SU-DHL-6 (cell line): ENCODE data around the gene NCAM2.

Experiments used
- H2AFZ ChIP-seq: fragments of 200-600 bp; sonication (generic); 2 replicates; pipeline ENCODE4 v1.6.1; 2014; ENCODE audit warnings: low read depth, mild to moderate bottlenecking, moderate library complexity, mixed read lengths, antibody characterized with exemption, low read length; ENCODE audit not compliant: severe bottlenecking
- H3F3A ChIP-seq: fragments of 200-600 bp; shearing (Covaris generic); 2 replicates; pipeline ENCODE4 v1.6.0; 2016; ENCODE audit warnings: antibody characterized with exemption, mild to moderate bottlenecking; ENCODE audit not compliant: insufficient read depth
- H3K27ac ChIP-seq: fragments of 200-600 bp; sonication (generic); 2 replicates; pipeline ENCODE4 v1.5.1; 2016; ENCODE audit warnings: low read depth, mild to moderate bottlenecking, low read length, moderate library complexity, mixed read lengths
- H3K27me3 ChIP-seq: fragments of 200-600 bp; sonication (generic), shearing (Covaris generic); 2 replicates; pipeline ENCODE4 v1.6.0; 2014; ENCODE audit warnings: mild to moderate bottlenecking, low read length
- H3K36me3 ChIP-seq: fragments of 200-600 bp; sonication (generic); 2 replicates; pipeline ENCODE4 v1.6.1; 2014; ENCODE audit warnings: mild to moderate bottlenecking, low read length, mixed read lengths
- H3K4me2 ChIP-seq: fragments of 300-600, 200-600 bp; shearing (Covaris generic), sonication (generic); 2 replicates; pipeline ENCODE4 v1.6.0; 2014; ENCODE audit warnings: low read length, low read depth, mild to moderate bottlenecking; ENCODE audit not compliant: poor library complexity, severe bottlenecking
- H3K4me3 ChIP-seq: fragments of 200-600 bp; sonication (generic); 2 replicates; pipeline ENCODE4 v1.5.1; 2014; ENCODE audit warnings: antibody characterized with exemption, low read length, mild to moderate bottlenecking, mixed read lengths; ENCODE audit not compliant: insufficient read depth, poor library complexity, severe bottlenecking
- H3K79me2 ChIP-seq: fragments of 200-600 bp; sonication (generic); 2 replicates; pipeline ENCODE4 v1.6.1; 2014; ENCODE audit warnings: mild to moderate bottlenecking, low read length, moderate library complexity; ENCODE audit not compliant: insufficient read depth
- H3K9ac ChIP-seq: fragments of 200-600 bp; sonication (generic); 2 replicates; pipeline ENCODE4 v1.7.0; 2014; ENCODE audit warnings: mild to moderate bottlenecking, low read length
- H3K9me2 ChIP-seq: fragments of 200-600 bp; sonication (generic); replicated peaks from 2 replicates; pipeline ENCODE4 v1.6.1; 2014; ENCODE audit warnings: low read length; ENCODE audit not compliant: insufficient read depth
- H3K9me3 ChIP-seq: fragments of 200-600 bp; sonication (generic); 2 replicates; pipeline ENCODE4 v1.6.1; 2014; ENCODE audit warnings: low read length, mixed read lengths; ENCODE audit not compliant: insufficient read depth
- H4K20me1 ChIP-seq: fragments of 200-600 bp; sonication (generic); 2 replicates; pipeline ENCODE4 v1.6.1; 2014; ENCODE audit warnings: low read depth, mild to moderate bottlenecking, antibody characterized with exemption, low read length, moderate library complexity, mixed read lengths
- CTCF ChIP-seq: fragments of 200-600 bp; sonication (generic); IDR thresholded peaks from one replicate; pipeline ENCODE4 v1.5.1; 2017; ENCODE audit warnings: antibody characterized with exemption, mild to moderate bottlenecking, low read length, moderate library complexity; ENCODE audit not compliant: insufficient read depth, poor library complexity, severe bottlenecking
- EZH2phosphoT487 ChIP-seq: fragments of 200-600 bp; sonication (generic), shearing (Covaris generic); conservative IDR thresholded peaks from 2 replicates; pipeline ENCODE4 v1.6.1; 2018; ENCODE audit warnings: mild to moderate bottlenecking, antibody characterized with exemption, low read length, moderate library complexity, mixed read lengths

The NCAM2 gene

GRCh38 chr21:21466752-21467151 is 468.5 kb downstream of the NCAM2 start:
- Histone ChIP-seq H2AFZ (no peak overlapping the region), H3K36me3 (no peaks in the 10 kb centered on the region)
- no peak for TF ChIP-seq CTCF
- no peak for TF ChIP-seq EZH2phosphoT487

GRCh38 chr21:21468003-21468402 is 469.8 kb downstream of the NCAM2 start:
- Histone ChIP-seq H4K20me1 (no peaks in the 10 kb centered on the region), H3K4me2 (no peak overlapping the region), H3F3A (no peaks in the 10 kb centered on the region), H3K79me2 (no peaks in the 10 kb centered on the region), H3K9me2 (no peaks in the 10 kb centered on the region), H3K27me3 (no peaks in the 10 kb centered on the region), H2AFZ (peak overlapping the region; percentile 38), H3K9ac (no peak overlapping the region), H3K4me3 (no peak overlapping the region), H3K9me3 (no peaks in the 10 kb centered on the region), H3K27ac (no peak overlapping the region), H3K36me3 (no peaks in the 10 kb centered on the region)
- TF ChIP-seq EZH2phosphoT487: no peak
- TF ChIP-seq CTCF: no peak

More at GRCh38 chr21:21466752-21467151, 468.5 kb downstream of the NCAM2 start:
- Histone ChIP-seq H3K9ac (no peak overlapping the region), H3F3A (no peaks in the 10 kb centered on the region), H3K27ac (no peak overlapping the region), H3K79me2 (no peaks in the 10 kb centered on the region), H4K20me1 (no peaks in the 10 kb centered on the region), H3K9me3 (no peaks in the 10 kb centered on the region), H3K9me2 (no peaks in the 10 kb centered on the region), H3K27me3 (no peaks in the 10 kb centered on the region), H3K4me2 (no peak overlapping the region), H3K4me3 (no peak overlapping the region)

GRCh38 chr21:21481239-21481638 is 483.0 kb downstream of the NCAM2 start:
- Histone ChIP-seq H3K27ac (no peak overlapping the region), H3K36me3 (no peaks in the 10 kb centered on the region), H3K79me2 (no peaks in the 10 kb centered on the region), H3K9me3 (no peaks in the 10 kb centered on the region; the same call in 1 of the 2 replicates), H3K9me2 (no peaks in the 10 kb centered on the region), H3K9ac (no peak overlapping the region), H3K27me3 (no peaks in the 10 kb centered on the region), H3F3A (no peaks in the 10 kb centered on the region), H3K4me2 (no peak overlapping the region), H2AFZ (no peak overlapping the region), H3K4me3 (no peak overlapping the region), H4K20me1 (no peaks in the 10 kb centered on the region)
- TF ChIP-seq CTCF (no peak), EZH2phosphoT487 (no peak)
